ENCODE measurements around the gene SRC. TPM values are rescaled to one million over a fixed set of nuclear protein-coding genes. Genes with fewer than 3 reads are reported as not detected.

Gene SRC
- total and polyA plus RNA-seq, 2 of the 8 experiments (the other 6 are each of a cell fraction or from before 2014, with no cell fraction given) = 27.6 to 28.8 TPM

DNA sequence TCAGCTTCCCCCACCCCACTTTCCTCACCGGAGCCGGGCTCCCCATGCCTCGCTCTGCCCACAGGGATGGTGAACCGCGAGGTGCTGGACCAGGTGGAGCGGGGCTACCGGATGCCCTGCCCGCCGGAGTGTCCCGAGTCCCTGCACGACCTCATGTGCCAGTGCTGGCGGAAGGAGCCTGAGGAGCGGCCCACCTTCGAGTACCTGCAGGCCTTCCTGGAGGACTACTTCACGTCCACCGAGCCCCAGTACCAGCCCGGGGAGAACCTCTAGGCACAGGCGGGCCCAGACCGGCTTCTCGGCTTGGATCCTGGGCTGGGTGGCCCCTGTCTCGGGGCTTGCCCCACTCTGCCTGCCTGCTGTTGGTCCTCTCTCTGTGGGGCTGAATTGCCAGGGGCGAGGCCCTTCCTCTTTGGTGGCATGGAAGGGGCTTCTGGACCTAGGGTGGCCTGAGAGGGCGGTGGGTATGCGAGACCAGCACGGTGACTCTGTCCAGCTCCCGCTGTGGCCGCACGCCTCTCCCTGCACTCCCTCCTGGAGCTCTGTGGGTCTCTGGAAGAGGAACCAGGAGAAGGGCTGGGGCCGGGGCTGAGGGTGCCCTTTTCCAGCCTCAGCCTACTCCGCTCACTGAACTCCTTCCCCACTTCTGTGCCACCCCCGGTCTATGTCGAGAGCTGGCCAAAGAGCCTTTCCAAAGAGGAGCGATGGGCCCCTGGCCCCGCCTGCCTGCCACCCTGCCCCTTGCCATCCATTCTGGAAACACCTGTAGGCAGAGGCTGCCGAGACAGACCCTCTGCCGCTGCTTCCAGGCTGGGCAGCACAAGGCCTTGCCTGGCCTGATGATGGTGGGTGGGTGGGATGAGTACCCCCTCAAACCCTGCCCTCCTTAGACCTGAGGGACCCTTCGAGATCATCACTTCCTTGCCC lies 57.4 kb downstream of the SRC start (continued):
- TF ChIP-seq ASH2L (IDR thresholded peaks at IDR 0.05; ENCODE audit: low read length) (no peak), MAFK (IDR thresholded peaks at IDR 0.05; ENCODE audit: low read depth, low read length) (no peak)

Data from H1 (cell line).